CD4-positive, alpha-beta T cell (primary cell): ENCODE measurements around the gene AKR1E2. TPM values are rescaled to one million over a fixed set of nuclear protein-coding genes. Genes with fewer than 3 reads are reported as not detected.

Source experiments
- ATAC-seq: fragments of 200-7000 bp; cut with Tn5 transposase; one replicate; pipeline ENCODE4 v1.10.0; 2022; ENCODE audit warnings: mild to moderate bottlenecking; ENCODE audit not compliant: poor library complexity
- CTCF ChIA-PET: fragments of 350-600 bp; sonication (Branson Sonifier 250); formaldehyde crosslinking; loops from one replicate; lab custom pipeline; 2021; ENCODE audit warnings: antibody characterized with exemption, inconsistent platforms; lab: Charles Lee
- POLR2A ChIA-PET: fragments of 350-600 bp; sonication (Branson Sonifier 250); formaldehyde crosslinking; loops from one replicate; lab custom pipeline; 2021; ENCODE audit warnings: antibody characterized with exemption, inconsistent platforms; lab: Charles Lee
- DNase-seq, 14 experiments: peaks; one replicate each; pipeline ENCODE4 v3.0.0-alpha.2; 2013 to 2020; ENCODE audit warnings: mixed read lengths in 2 of 14
- H3K27ac ChIP-seq, 2 donors: one replicate each; pipeline versions ENCODE4 v1.5.1 to v1.7.0; 2013; ENCODE audit warnings: low read length in 2 of 2, low read depth in 1 of 2, mild to moderate bottlenecking in 1 of 2
- H3K27me3 ChIP-seq, 2 experiments: 1 replicate in 1 of 2; 2 replicates in 1 of 2; pipeline versions ENCODE4 v1.6.1 to v1.7.0; 2013; ENCODE audit warnings: low read length in 2 of 2, control low read depth in 1 of 2, mild to moderate bottlenecking in 1 of 2, moderate library complexity in 1 of 2; ENCODE audit not compliant: insufficient read depth in 2 of 2, control insufficient read depth in 1 of 2
- H3K36me3 ChIP-seq: one replicate; pipeline ENCODE4 v1.6.1; 2013; ENCODE audit warnings: low read length, control low read depth; ENCODE audit not compliant: insufficient read depth
- H3K4me1 ChIP-seq: one replicate; pipeline ENCODE4 v1.6.1; 2013; ENCODE audit warnings: low read length, control low read depth; ENCODE audit not compliant: insufficient read depth
- H3K4me3 ChIP-seq: one replicate; pipeline ENCODE4 v1.5.1; 2013; ENCODE audit warnings: mild to moderate bottlenecking, low read length, moderate library complexity
- H3K9me3 ChIP-seq, 2 experiments: 1 replicate in 1 of 2; 2 replicates in 1 of 2; pipeline versions ENCODE4 v1.6.1 to v1.7.0; 2013; ENCODE audit warnings: low read length in 2 of 2, mild to moderate bottlenecking in 2 of 2, control low read depth in 1 of 2, moderate library complexity in 1 of 2; ENCODE audit not compliant: control insufficient read depth in 1 of 2, insufficient read depth in 1 of 2
- H3K27ac Mint-ChIP-seq: one replicate; pipeline ENCODE4 v1.8.0; 2020; ENCODE audit warnings: mixed read lengths
- H3K27me3 Mint-ChIP-seq: one replicate; pipeline ENCODE4 v1.8.0; 2021; ENCODE audit warnings: mixed read lengths
- H3K36me3 Mint-ChIP-seq: one replicate; pipeline ENCODE4 v1.8.0; 2021; ENCODE audit warnings: low read depth, mixed read lengths
- H3K4me1 Mint-ChIP-seq: one replicate; pipeline ENCODE4 v1.8.0; 2021; ENCODE audit warnings: low read depth, mixed read lengths
- H3K4me3 Mint-ChIP-seq: one replicate; pipeline ENCODE4 v1.8.0; 2020; ENCODE audit warnings: mild to moderate bottlenecking, mixed read lengths
- H3K9me3 Mint-ChIP-seq: one replicate; pipeline ENCODE4 v1.8.0; 2020; ENCODE audit warnings: mixed read lengths
- CTCF ChIP-seq: fragments of 200-600 bp; IDR thresholded peaks from one replicate; pipeline ENCODE4 v1.8.0; 2022; ENCODE audit warnings: antibody characterized with exemption, mild to moderate bottlenecking
- intact Hi-C, 2 experiments: fragments of 100-400 bp; cut with DNase I in 1 of 2; cut with micrococcal nuclease in 1 of 2; formaldehyde crosslinking; loops; one replicate each; pipeline versions ENCODE4 v1.15.1 to v1.9.0; 2023 to 2025; cut with DNase I, micrococcal nuclease
- total RNA-seq, 174 experiments: library from RNA in 2 of 174; stranded (reverse) in 2 of 174; gene quantifications; one replicate each; pipeline ENCODE4 v1.2.3 and lab custom pipeline; 2021 to 2026

Gene AKR1E2
- total RNA-seq, 2 experiments from 2014 or later: 26.0 to 30.4 TPM

- no peaks in the 10 kb centered on the region for H3K9me3 Mint-ChIP-seq
- Histone ChIP-seq H3K4me3 (no peak overlapping the region), H3K36me3 (no peaks in the 10 kb centered on the region), H3K4me1 (no peaks in the 10 kb centered on the region), H3K27me3 (peaks cover 5 to 10% of the 10 kb centered on the region in 2 experiments), H3K27ac (no peak overlapping the region), H3K9me3 (no peaks in the 10 kb centered on the region)
- ChIA-PET POLR2A (no interaction called here), CTCF (no interaction called here)
- H3K4me3 Mint-ChIP-seq: no peak overlapping the region
- H3K27ac Mint-ChIP-seq: no peak overlapping the region
- intact Hi-C loops: no loop called here
- no peak for TF ChIP-seq CTCF
- H3K36me3 Mint-ChIP-seq: no peaks in the 10 kb centered on the region
- peaks cover 35% of the 10 kb centered on the region for H3K27me3 Mint-ChIP-seq
- no peak for DNase-seq
- H3K4me1 Mint-ChIP-seq: no peaks in the 10 kb centered on the region
- ATAC-seq: no peak
Measured at GRCh38 chr10:4784667-4785333, 41.2 kb upstream of the AKR1E2 start.

- no peak overlapping the region for H3K4me3 ChIP-seq
- no peak for ATAC-seq
- no peaks in the 10 kb centered on the region for H3K36me3 ChIP-seq
- DNase-seq: no peak
- peaks cover 5 to 10% of the 10 kb centered on the region in 2 experiments for H3K27me3 ChIP-seq
- H3K4me1 ChIP-seq: no peaks in the 10 kb centered on the region
- Mint-ChIP-seq H3K4me1 (no peaks in the 10 kb centered on the region), H3K4me3 (no peak overlapping the region), H3K27ac (no peak overlapping the region), H3K9me3 (no peaks in the 10 kb centered on the region), H3K27me3 (peaks cover 35% of the 10 kb centered on the region), H3K36me3 (no peaks in the 10 kb centered on the region)
- no peaks in the 10 kb centered on the region for H3K9me3 ChIP-seq
- no peak overlapping the region for H3K27ac ChIP-seq
- ChIA-PET CTCF (interaction anchor here (0.7 kb wide), 1 partner anchor 430 kb away, joined by 4 read pairs; no protein-coding TSS in a partner anchor), POLR2A (no interaction called here)
- intact Hi-C loops: no loop called here
- no peak for TF ChIP-seq CTCF
Measured at GRCh38 chr10:4786043-4786839, 39.8 kb upstream of the AKR1E2 start.

- H3K27me3 ChIP-seq: peaks cover 5 to 7% of the 10 kb centered on the region in 2 experiments
- CTCF ChIA-PET: no interaction called here
- no peak for ATAC-seq
- no peaks in the 10 kb centered on the region for H3K36me3 ChIP-seq
- no peaks in the 10 kb centered on the region for H3K4me1 Mint-ChIP-seq
- intact Hi-C loops: no loop called here
- H3K4me1 ChIP-seq: no peaks in the 10 kb centered on the region
- no peaks in the 10 kb centered on the region for H3K9me3 Mint-ChIP-seq
- TF ChIP-seq CTCF: no peak
- H3K36me3 Mint-ChIP-seq: no peaks in the 10 kb centered on the region
- no peak overlapping the region for H3K27ac Mint-ChIP-seq
- H3K27me3 Mint-ChIP-seq: peaks cover 16% of the 10 kb centered on the region
- no peak overlapping the region for H3K4me3 ChIP-seq
- DNase-seq: no peak
- H3K9me3 ChIP-seq: no peaks in the 10 kb centered on the region
- POLR2A ChIA-PET: no interaction called here
- H3K27ac ChIP-seq: no peak overlapping the region
- H3K4me3 Mint-ChIP-seq: no peak overlapping the region
Measured at GRCh38 chr10:4790045-4790444, 36.0 kb upstream of the AKR1E2 start.
